Activated T-cell treated with anti-CD3 and anti-CD28 coated beads for 48 hours (primary cell): ENCODE results near the gene C22orf39.

Experiments
- DNase-seq: peaks from one replicate; pipeline ENCODE4 v3.0.0-alpha.2; 2020; ENCODE audit warnings: low read depth

Gene C22orf39

DNA sequence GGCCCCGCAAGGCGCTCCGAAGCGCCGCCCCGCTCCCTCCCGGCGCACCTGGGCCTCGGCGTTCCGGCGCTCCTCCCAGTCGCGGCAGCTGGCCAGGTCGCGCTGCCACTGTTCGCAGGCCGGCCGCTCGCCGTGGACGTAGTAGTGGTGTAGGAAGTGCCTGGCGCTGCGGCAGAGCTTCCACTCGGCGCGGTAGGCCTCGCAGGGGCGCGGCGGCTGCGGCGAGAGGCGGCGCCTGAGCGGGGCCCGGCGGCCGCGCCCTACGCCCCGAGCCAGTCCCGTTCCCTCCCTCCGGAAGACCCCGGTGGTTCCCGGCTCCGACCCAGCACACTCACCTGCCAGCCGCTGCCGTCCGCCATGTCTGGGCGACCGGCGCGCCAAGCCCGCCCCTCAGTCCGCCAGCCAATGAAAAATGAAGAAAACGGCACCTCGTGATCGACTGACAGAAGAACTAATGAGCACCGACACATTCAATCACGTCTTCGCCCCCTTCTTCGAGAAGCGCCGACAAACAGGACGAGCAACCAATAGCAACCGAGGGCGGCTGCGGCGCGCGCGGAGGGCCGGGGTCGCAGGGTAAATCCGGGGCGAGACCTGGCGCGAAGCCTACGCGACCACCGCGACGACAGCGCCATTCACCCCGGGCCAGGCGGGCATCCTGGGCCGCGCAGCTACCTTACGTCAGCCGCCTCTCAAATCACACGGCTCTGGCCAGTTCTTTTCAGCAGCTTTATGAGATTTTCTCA is at the start of gene C22orf39:
C22orf39 (minus strand) TSS at position 382 of the 746 bp plus-strand sequence; CDS start at position 359, 23 bp downstream.
- DNase-seq, result peak; percentile 82

- DNase-seq, result no peak
Measured at GRCh38 chr22:19497245-19497644, 49.7 kb upstream of the C22orf39 start.

GRCh38 chr22:19496324-19496630 is 48.8 kb upstream of the C22orf39 start:
- no peak for DNase-seq

- DNase-seq, result no peak
Measured at GRCh38 chr22:19495562-19496323, 48.2 kb upstream of the C22orf39 start.

DNA sequence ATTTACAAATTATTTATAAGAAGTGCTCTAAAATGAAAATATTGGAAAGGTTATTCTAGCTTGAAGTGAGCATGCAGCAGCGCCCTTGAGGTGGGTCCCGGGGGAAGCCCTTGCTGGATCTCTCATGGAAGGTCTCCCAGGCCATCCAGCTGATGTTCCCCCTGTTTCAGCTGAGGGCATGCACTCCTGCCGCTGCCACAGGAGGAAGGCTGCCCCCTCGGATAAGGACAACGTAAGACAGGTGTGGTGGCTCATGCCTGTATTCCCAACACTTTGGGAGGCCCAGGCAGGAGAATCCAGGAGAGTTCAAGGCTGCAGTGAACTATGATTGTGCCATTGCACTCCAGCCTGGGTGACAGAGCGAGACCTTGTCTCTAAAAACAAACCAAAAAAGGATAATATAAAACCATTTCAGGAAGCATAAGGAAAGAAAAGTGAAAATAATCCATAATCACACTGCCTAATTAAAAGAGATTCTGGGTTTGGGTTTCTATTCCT is 47.2 kb upstream of the C22orf39 start:
- DNase-seq, result no peak

- no peak for DNase-seq
Measured at GRCh38 chr22:19494001-19494560, 46.6 kb upstream of the C22orf39 start.

- no peak for DNase-seq
Measured at GRCh38 chr22:19492504-19493174, 45.1 kb upstream of the C22orf39 start.

DNA sequence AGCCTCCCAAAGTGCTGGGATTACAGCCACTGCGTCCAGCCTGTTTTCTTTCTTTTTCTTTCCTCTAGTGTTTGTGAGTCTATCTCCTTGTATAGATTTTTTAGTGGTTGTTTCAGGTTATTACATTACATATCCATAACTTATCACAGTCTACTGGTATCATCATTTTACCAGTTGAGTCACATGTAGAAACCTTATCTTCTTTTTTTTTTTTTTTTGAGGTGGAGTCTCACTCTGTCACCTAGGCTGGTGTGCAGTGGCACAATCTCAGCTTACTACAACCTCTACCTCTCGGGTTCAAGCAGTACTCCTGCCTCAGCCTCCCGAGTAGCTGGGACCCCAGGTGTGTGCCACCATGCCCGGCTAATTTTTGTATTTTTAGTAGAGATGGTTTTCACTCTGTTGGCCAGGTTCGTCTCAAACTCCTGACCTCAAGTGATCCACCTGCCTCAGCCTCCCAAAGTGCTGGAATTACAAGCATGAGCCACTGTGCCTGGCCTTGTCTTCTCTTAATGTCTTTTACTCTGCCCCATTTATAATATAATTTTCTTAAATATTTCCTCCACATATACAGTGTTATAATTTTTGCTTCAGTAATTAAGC is 43.2 kb upstream of the C22orf39 start:
- DNase-seq, result no peak

DNA sequence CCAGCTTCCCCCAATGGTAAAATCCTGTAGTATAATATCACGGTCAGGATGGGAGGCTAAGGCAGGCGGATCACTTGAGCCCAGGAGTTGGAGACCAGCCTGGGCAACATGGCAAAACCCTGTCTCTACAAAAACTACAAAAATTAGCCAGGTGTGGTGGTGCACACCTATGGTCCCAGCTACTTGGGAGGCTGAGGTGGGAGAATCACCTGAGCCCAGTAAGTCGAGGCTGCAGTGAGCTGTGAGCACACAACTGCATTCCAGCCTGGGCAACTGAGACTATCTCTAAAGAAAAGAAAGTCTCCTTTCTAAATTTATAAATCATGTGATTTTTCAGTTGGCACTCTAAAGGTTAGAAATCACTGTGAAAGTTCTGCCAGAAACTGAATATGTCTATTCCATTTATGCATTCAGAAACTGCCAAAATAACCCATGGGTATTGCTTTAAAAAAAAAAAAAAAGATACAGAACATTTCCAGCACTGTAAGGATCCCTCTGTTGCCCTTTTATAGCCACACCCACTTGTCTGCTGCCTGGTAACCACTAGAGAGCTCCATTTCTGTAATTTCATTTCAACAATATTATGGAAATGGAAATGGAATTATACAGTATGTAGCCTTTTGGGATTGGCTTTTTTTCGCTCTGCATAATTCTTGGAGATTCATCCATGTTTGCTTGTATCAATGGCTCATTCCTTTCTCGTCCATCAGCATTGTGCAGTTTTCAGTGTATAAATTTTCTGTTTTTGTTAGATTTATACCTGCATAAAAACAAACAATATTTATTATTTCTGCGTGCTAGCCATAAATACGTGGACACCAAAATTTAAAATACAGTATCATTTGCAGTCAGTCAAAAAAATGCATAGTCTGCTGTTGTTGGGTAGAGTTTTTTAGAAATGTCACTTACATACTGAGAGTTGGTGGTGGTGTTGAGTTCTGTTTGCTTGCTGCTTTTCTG is 41.7 kb upstream of the C22orf39 start:
- no peak for DNase-seq

GRCh38 chr22:19488285-19488684 is 40.8 kb upstream of the C22orf39 start:
- no peak for DNase-seq

DNA sequence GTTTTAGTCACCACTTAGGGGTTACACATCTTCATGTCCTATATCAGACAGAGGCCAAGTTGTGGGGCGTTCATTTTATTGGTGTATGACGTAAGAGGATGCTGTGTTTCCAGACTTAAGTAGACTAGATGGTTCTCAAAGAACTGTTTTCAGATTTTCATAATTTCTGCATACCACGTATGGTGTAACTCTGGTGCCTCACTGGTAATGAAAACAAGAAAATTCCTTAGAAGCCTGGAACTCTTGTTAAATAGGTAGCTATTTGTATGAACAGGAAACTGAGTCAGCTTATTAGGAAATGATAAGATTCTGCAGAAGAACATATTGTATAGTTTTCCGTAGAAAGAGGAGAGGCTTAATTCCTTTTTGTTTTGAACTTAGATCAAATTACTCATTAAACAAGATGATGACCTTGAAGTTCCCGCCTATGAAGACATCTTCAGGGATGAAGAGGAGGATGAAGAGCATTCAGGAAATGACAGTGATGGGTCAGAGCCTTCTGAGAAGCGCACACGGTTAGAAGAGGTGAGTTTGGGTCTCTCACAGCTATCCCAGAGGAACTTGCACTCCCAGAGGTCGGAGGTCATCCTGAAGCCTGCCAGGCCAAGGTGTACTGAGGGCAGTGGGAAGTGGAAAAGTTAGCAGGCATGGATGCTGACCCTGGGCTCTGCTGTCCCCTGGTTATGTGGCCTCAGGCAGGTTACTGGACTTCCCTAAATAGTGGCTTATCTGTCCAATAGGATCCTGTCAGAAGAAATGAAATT is 36.2 kb upstream of the C22orf39 start:
- no peak for DNase-seq

GRCh38 chr22:19482297-19482696 is 34.8 kb upstream of the C22orf39 start:
- DNase-seq, result no peak

DNA sequence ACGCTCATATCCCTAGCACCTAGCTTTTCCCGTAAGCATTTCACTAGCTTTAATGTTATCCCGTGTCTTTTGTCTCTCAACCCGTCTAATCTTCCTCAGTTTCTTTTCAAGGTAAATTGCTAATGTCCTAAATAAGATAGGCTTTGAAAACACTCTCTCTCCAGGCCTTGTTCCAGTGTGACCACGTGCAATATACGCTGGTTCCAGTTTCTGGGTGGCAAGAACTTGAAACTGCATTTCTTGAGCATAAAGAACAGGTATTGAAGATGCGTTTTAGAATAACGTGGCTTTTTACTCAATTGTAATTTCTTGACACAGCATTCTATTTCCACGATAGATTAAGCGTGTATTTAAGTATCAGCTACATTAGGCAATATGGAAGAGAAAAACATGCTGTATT is 33.3 kb upstream of the C22orf39 start:
- no peak for DNase-seq

DNA sequence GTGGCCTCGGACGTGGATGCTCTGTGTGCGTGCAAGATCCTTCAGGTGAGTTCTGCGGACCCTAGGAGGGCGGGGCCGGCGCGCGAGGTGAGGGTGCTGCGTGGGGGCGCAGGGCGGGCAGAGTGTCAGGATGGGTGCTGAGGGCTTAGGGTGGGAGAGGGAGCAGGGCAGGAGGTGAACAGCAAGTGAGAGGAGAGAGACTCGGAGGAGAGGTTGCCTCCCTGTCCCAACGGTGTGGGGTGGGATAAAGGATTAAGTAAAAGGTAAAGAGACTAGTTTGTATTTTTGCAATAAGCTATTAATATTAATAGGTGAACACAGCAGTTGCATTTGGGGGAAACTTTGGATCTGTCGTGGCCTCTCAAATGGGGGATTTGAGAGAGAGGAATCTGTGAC is 32.7 kb upstream of the C22orf39 start:
- DNase-seq, result no peak

GRCh38 chr22:19479355-19480172 is 32.1 kb upstream of the C22orf39 start, which contains the start of gene CDC45:
Gene CDC45, plus strand, starts transcription at chr22:19479920. Its CDS starts 49 bp downstream, at chr22:19479969.
- DNase-seq, result peak; percentile 88

DNA sequence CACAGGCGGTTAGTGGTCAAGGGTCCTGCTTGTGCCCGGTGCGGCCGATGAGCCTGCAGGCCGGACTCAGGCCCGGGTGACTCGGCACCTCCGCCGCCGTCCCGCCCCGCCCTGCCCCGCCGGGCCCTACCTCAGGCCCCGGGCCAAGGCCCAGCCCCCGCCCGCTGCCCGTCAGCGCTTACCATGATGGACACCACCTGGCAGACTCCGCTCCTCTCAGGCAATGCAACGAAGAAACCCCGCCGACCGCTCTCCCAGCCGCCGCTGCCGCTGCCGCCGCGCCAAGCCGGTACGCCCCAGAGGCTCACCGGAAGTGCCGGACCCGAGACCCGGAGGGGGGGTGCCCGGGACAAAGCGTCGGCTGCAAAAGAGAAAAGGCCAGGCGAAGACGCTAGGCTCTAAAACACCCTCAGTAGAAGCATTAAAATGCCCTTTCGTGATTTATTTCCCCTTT is 31.4 kb upstream of the C22orf39 start, which contains the start of gene UFD1:
UFD1 (minus strand) TSS at position 293 of the 454 bp plus-strand sequence; CDS start at position 185, 108 bp downstream.
- peak; percentile 77 for DNase-seq

- DNase-seq, result no peak
Measured at GRCh38 chr22:19478045-19478900, 30.8 kb upstream of the C22orf39 start.
